Hematopoietic multipotent progenitor cell treated with erythropoietin and hydrocortisone succinate and interleukin-3 and kit ligand, for 4 days (in vitro differentiated cells): Measurements from ENCODE around the gene FGF8.

Experiments
- DNase-seq: peaks from one replicate; pipeline ENCODE4 v3.0.0-alpha.2; 2015

The FGF8 gene

GRCh38 chr10:101768791-101769170 is 7.1 kb downstream of the FGF8 start:
- DNase-seq, result no peak

DNA sequence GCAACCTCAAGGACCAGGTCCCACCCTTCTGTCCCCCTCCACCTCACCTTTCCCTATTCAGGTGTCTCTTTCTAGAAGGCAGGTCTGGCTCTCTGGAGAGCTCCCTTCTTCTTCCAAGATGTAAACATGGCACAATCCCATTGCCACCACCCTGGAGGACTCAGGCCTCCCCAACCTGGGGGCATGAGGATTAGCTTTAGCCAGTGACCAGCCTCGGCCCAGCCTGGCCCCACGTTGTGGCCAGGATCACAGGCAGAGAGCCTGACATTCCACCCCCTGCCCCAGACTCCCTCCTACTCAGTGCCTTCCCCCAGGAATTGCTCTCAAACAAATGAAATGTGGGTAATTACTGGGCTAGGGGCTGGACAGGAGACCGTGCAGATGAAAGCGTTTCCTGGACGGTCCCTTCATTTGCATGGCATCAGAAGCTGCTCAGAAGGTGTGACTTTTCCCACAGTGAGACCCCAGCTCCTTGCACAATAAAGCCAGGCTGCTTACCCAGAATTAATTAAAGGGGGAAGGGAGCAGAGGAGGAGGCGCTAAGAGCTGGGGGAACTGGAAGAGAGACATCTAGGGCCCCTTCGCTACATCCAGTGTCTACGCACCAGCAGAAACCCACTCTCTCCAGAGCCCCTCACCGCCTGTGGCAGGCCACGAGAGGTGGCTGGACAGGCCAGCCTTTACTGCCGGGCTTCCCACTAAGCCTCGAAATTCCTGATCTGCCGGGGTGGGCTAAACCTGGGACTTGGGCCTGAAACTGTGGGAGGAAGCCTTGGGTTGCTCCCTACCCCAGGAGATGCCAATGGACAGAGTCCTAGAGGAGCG is 7.7 kb downstream of the FGF8 start:
- no peak for DNase-seq

DNA sequence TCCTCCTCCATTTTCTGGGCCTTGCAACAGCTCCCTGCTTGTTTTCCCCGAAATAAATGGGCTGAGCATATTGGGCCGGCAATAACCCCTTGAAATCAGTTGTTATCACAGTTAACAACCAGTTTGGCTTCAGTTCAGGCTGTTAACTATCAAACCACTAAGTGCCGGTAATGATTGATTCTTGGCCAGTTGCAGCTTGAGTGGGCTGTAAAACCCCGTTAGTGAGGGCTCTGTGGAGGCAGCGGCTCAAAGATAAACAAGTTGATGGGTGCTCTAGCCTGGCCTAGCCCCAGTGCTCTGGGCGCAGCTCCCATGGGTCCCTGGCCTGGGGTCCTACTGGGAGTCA is 8.3 kb downstream of the FGF8 start:
- no peak for DNase-seq

DNA sequence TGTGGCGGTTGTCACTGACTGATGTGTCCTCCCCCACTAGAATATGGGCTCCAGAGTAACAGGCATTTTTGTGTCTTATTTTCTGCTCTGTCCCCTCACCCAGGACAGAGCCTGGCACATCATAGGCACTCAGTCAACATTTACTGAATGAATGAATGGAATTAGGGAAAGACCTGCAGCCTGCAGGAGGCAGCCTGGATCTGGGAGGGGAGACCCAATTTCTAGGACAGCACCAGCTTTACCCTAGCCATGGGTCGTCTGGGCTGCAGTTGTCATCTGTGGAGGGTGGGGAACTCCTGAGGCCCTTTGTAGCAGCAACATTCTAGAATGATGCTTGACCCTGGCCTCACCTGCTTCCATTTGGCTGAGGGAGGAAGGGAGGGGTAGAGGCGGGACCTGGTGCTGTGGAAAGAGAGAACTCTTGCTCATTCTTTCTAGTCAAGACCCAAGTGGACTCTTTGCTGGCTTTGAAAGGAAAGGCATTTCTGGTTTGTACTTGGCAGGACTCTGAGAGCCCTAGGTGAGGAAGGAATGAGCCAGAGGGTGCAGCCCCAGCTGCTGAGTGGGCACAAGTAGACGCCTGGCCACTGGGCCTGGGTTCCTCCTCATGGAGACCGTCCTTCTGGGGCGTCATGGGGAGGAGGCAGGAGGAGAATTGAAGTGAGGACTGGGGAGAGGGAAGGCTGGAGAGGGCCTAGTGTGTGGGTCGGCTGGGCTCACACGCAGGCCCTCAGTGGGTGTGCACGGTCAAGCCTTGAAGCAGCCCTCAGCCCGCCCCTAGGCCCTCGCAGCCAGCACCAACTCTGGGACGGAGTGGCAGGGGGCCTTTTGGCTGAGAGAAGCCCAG is 8.9 kb downstream of the FGF8 start:
- DNase-seq, result no peak

- no peak for DNase-seq
These were observed 9.6 kb downstream of the FGF8 start for GRCh38 chr10:101766306-101766705.

DNA sequence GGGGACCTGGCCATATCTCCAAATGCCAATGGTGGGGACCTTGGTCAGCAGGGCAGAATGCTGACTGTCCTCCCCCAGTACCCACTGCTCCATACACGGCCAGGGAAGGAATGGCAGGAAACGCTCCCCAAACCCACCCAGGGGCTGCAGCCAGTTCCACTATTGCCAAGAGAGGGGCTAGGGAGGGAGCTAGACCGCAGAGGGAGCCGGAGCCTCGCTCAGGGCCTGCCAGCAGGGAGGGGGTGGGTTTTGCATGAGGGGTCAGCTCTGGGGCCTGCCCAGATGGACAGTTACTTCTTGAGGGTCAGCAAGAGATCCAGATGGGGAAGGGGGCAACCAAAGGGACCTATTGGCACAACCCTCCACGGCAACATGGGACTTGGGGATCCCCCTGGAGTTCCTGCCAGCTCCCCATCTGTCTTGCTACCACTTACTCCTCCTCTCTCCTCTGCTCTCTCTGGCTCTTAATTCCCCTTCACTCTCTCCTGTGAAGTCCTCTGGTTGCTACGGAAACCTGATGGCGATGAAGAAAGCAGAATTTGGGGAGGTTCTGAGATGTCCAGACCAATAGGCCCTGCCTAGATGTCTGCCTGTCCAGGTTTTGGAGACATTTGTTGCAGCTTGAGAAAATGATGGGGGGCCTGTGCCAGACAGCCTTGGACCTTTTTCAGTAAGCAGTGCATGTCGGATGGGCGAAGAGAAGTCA is 12.6 kb downstream of the FGF8 start:
- DNase-seq, result no peak

DNA sequence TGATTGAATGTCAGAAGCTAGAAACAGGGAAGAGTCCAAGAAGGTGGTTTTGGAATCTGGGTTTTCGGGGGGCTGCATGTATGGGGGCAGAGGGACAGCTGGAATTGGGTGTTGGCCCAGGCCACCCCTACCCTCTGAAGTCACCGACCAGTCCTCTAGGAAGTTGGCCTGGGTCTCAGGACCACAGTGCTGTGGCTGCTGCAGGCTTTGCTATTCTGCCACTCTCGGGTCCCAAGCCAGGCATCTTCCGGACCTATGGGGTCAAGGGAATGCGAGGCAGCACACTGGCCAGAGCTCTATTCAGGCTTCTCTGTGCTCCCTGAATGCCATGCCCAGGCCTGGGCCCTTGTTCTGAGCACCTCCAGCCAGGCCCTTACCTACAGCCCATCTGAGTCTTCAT is 13.2 kb downstream of the FGF8 start:
- no peak for DNase-seq

- no peak for DNase-seq
These were observed 14.7 kb downstream of the FGF8 start for GRCh38 chr10:101761226-101761625.

- no peak for DNase-seq
These were observed 15.4 kb downstream of the FGF8 start for GRCh38 chr10:101760510-101760909.

GRCh38 chr10:101759309-101760247 is 16.3 kb downstream of the FGF8 start:
- DNase-seq, result no peak

DNA sequence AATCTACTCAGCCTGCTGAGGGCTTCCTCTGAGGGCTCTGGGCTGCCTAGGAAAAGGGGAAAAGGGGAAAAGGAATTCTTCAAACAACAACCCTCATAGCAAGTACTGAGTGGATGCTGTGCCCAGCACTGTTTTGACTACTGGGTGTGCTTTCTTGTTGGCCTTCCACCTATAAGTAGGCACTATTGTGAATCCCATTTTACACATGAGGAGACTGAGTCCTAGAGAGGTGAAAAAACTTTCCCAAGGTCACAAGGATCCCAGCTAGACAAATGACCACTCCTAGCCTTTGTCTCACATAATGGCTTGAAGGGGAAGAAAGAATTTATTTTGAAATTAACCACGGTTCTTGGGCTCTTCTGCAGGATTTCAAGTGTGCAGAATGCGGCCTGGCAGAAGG is 17.1 kb downstream of the FGF8 start:
- no peak for DNase-seq

DNA sequence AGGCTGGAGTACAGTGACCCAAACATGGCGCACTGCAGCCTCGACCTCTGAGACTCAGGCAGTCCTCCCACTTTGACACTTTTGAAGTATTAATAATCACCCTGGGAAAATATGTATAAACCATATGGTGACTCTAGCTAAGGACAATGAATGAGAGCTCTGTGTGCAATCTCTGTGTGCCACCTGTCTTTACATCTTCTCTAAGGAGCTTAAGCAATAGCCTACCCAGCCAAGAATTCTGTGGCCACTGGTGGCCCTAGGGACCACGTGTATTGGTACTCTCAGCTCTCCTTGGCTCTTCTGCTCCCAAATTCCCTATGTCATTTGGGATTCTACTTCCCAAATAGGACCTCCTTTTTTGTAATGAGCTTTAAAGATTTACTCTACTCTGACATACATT is 23.7 kb downstream of the FGF8 start:
- no peak for DNase-seq

GRCh38 chr10:101749047-101750016 is 26.6 kb downstream of the FGF8 start:
- DNase-seq, result no peak

- DNase-seq, result no peak
These were observed 27.4 kb downstream of the FGF8 start for GRCh38 chr10:101748496-101748895.

DNA sequence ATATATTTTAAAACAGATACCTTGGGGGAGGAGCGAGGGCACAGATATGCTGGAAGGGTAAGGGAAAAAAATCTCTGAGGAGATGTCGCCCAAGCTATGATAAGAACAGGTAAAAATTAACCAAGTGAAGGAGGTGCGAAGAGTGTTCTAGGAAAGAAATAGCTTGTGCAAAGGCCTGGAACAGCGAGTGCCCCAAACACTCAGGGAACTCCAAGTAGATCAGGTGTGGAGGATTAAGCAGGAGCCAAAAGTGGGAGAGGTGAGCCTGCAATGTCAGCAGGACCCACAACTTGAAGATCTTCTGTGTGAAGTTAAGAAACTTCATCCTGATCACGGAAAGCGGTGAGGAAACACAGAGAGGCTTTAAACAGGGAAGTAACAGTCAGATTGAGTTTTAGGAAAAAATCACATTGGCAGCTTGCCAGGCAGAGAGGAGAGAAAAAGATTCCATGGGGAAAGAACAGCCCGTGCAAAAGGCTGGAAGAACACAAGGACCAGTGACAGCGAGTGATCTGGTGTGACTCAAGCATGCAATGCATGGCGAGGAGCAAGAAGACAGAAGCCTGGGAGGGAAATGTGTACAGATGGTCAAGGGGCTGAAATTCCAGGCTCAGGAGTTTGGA is 30.7 kb downstream of the FGF8 start:
- no peak for DNase-seq

GRCh38 chr10:101744267-101744666 is 31.6 kb downstream of the FGF8 start:
- DNase-seq, result no peak

- DNase-seq, result no peak
These were observed 34.0 kb downstream of the FGF8 start for GRCh38 chr10:101741938-101742337.

- DNase-seq, result no peak
These were observed 39.2 kb downstream of the FGF8 start for GRCh38 chr10:101736666-101737065.

DNA sequence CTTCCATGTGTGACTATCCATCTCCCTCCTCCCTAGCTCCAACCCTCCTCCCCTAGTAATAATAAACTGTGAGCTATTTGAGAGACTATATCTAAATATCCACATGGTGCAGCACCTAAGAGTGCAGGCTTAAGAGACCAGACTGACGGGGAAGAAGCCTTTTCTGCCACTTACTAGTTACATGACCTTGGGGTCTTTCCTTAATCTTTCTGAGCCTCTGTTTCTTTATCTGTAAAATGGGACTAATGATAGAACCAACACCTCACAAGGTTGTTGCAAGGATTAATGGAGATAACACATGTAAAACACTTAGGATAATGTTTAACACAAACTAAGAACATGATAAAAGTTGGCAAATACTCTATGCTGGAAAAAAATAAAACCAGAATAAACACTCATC is 43.8 kb downstream of the FGF8 start:
- DNase-seq, result no peak

DNA sequence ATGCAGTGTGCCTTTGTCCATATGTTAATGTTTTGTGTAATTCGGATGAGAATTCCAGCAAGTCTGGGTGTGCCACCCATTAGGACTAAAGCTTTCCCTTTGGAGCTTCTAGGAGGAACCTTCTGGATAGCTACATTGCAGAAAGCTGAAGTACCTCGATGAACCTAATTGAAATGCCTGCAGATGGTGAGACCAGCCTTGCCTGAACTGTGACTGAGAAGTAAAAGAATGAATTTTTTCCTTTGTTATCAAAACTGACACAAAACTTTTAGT is 49.9 kb downstream of the FGF8 start:
- no peak for DNase-seq
